ENCODE results near the gene GATA5.

GATA5 gene

DNA sequence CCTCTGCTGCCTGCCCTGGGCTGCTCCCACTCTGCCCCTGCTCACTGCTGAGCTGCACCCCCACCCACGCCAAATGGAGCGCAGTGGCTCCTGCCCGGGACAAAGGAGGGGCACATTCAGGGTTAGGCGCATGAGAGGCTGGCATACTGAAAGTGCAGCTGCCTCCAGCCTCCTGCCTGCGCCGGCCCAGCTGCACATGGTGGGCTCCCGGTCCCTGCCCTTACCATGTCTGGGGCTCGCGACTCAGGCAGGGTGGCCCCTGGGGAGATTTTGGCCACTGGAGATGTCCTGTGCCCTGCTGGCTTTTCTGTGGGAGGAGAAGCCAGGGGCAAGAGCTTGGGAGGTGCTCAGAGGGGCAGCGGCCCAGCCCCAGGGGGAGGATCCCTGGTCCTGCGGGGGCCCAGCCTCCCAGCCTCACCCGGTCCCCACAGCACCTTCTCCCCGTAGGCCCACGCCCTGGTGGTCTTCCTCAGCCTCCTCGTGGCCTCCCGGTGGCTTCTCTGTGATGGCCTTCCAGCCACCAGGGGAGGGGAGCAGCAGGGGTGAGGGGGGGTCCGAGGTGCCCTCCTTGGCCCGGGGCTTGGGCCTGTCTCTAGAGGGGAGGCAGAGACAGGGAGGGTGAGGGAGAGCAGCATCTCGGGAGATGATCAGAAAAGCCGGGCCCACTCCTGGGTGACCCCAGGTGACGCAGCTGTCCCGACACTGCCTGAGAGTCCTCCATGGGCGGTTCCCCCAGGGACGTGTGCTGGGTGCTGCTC lies 60.3 kb downstream of the GATA5 start:
- Histone ChIP-seq H3K4me3 (replicated peaks; ENCODE audit: insufficient read depth, low read length) (no peak overlapping the region), H3K27me3 (ENCODE audit: insufficient read depth, poor library complexity, severe bottlenecking) (peaks cover 10% of the 10 kb centered on the region), H3K27ac (replicated peaks) (no peak overlapping the region)
- TF ChIP-seq, protein P1, sequence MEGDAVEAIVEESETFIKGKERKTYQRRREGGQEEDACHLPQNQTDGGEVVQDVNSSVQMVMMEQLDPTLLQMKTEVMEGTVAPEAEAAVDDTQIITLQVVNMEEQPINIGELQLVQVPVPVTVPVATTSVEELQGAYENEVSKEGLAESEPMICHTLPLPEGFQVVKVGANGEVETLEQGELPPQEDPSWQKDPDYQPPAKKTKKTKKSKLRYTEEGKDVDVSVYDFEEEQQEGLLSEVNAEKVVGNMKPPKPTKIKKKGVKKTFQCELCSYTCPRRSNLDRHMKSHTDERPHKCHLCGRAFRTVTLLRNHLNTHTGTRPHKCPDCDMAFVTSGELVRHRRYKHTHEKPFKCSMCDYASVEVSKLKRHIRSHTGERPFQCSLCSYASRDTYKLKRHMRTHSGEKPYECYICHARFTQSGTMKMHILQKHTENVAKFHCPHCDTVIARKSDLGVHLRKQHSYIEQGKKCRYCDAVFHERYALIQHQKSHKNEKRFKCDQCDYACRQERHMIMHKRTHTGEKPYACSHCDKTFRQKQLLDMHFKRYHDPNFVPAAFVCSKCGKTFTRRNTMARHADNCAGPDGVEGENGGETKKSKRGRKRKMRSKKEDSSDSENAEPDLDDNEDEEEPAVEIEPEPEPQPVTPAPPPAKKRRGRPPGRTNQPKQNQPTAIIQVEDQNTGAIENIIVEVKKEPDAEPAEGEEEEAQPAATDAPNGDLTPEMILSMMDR (IDR thresholded peaks at IDR 0.05; ENCODE audit: insufficient read depth, low read length), result no peak
- TF ChIP-seq, protein P2, sequence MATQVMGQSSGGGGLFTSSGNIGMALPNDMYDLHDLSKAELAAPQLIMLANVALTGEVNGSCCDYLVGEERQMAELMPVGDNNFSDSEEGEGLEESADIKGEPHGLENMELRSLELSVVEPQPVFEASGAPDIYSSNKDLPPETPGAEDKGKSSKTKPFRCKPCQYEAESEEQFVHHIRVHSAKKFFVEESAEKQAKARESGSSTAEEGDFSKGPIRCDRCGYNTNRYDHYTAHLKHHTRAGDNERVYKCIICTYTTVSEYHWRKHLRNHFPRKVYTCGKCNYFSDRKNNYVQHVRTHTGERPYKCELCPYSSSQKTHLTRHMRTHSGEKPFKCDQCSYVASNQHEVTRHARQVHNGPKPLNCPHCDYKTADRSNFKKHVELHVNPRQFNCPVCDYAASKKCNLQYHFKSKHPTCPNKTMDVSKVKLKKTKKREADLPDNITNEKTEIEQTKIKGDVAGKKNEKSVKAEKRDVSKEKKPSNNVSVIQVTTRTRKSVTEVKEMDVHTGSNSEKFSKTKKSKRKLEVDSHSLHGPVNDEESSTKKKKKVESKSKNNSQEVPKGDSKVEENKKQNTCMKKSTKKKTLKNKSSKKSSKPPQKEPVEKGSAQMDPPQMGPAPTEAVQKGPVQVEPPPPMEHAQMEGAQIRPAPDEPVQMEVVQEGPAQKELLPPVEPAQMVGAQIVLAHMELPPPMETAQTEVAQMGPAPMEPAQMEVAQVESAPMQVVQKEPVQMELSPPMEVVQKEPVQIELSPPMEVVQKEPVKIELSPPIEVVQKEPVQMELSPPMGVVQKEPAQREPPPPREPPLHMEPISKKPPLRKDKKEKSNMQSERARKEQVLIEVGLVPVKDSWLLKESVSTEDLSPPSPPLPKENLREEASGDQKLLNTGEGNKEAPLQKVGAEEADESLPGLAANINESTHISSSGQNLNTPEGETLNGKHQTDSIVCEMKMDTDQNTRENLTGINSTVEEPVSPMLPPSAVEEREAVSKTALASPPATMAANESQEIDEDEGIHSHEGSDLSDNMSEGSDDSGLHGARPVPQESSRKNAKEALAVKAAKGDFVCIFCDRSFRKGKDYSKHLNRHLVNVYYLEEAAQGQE (IDR thresholded peaks at IDR 0.05; ENCODE audit: insufficient replicate concordance, low read depth), result no peak
- TF ChIP-seq GABPA (IDR thresholded peaks at IDR 0.05; ENCODE audit: low read depth), result no peak
- no peak for DNase-seq (ENCODE audit: low read depth in 1 of 2, low spot score in 1 of 2)

DNA sequence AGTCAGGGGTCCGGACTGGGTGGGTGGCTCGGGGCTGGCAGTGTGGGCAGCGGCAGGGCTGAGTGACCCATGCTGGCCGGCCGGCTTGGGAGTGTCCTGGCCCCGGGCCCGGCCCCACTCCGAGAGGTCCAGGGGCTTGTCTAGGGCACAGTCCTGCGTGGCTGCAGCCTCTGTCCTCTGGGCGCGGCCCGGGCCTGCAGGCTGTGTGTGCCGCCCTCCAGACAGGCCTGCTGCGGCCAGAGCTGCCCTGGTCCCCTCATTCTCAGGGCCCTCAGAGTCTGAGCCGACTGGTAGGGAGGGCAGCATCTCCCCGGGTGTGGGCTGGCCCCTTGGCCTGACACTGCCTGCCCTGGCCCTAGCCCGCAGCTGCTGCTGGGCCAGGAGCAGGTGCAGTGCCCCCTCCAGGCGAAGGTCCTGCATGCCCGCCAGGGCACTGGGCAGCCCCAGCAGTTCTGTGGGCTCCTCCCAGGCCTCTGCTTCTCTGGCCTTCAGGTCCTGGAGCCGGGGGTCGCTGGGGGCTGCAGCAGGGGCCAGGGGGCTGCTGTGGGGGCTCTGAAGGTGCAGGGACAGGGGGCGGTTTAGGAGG lies 61.8 kb downstream of the GATA5 start:
- Histone ChIP-seq H3K27me3 (ENCODE audit: insufficient read depth, poor library complexity, severe bottlenecking) (peaks cover 10% of the 10 kb centered on the region), H3K4me3 (replicated peaks; ENCODE audit: insufficient read depth, low read length) (no peak overlapping the region), H3K27ac (replicated peaks) (no peak overlapping the region)
- TF ChIP-seq POLR2AphosphoS5 (IDR thresholded peaks at IDR 0.05; ENCODE audit: low read depth) (no peak), GABPA (IDR thresholded peaks at IDR 0.05; ENCODE audit: low read depth) (no peak), SPI1 (IDR thresholded peaks at IDR 0.05; ENCODE audit: borderline replicate concordance, low read depth) (no peak)
- TF ChIP-seq, protein P2 (IDR thresholded peaks at IDR 0.05; ENCODE audit: insufficient replicate concordance, low read depth), result no peak
- TF ChIP-seq, protein P1 (IDR thresholded peaks at IDR 0.05; ENCODE audit: insufficient read depth, low read length), result no peak
- DNase-seq (ENCODE audit: low read depth in 1 of 2, low spot score in 1 of 2), result no peak
